KG1 (cell line): Measurements from ENCODE around the gene TIMM8A.
A peak's percentile ranks its signal among the peaks of the same experiment; 100 is the strongest.

ENCODE experiments used
- DNase-seq: peaks from one replicate; lab custom pipeline; 2025; lab: John Stamatoyannopoulos, UW

The TIMM8A gene, protein sequence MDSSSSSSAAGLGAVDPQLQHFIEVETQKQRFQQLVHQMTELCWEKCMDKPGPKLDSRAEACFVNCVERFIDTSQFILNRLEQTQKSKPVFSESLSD

DNA sequence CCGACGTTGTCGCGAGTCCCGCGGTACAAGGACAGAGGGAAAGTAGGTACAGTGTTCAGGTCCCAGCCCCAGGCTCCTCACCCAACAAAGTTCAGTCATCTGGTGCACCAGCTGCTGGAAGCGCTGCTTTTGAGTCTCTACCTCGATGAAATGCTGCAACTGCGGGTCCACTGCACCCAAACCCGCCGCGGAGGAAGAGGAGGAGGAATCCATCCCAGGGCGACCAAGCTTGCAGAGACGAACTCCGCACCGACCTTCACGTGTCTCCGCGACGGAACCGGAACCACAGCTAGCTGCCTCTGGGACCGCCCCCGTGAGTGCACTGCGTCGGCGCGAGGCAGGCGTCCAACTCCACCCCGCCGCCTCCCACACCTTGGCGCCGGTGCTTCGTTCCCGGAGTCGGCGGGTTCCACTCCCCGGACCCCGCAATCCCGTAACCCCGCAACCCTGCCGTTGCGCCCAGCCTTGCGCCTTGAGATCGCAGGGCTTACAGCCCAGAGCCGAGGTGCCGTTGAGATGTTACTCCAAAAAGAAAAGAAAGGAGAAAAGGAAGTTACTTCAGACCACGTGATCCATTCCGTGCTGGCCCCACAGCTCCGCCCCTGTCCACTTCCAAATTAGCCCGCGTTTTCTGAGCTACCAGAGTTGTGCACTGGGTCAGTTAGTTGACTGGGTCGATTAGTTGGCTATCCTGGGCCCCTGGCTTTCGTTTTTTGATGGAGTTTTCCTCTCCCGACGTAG, at the start of gene TIMM8A:
Gene TIMM8A (minus strand): TSS at position 291 of the 741 bp plus-strand sequence. CDS start 78 bp downstream, at position 213.
- peak; percentile 18 for DNase-seq

DNA sequence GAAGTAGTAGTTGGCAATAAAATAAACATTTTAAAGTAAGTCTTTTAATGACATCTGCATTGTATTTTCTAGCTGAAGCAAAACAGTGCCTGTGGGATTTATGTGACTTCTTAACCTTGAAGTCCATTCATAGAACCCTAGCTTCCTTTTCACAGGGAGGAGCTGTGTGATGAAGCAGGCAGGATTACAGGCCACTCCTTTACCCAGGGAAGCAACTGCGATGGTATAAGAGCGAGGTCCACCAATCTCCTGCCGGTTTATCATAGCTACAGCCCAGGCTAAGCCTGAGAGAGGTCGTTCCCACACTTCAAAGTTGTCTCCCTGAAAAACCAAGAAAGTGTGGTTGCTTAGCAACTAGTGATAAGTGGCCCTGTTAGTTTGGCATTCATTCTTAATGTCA, 49.2 kb upstream of the TIMM8A start:
- no peak for DNase-seq

DNA sequence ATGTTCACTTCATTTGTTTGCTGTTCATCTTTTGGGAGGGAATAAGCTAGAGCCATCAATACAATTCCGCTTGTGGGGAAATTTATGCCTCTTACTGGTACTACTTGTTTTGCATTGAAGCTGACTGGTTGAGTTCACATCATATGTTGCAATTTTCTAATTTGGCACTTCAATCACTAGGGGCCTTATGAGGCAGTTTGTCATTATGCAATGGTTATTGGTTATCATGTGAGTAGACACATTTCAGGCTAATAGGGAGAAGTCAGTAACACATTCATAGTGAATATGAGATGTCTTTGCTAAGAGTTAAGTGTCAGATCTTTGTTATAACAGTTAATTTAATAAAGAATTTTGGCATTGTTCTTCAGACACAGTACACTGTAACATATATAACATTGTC, 47.2 kb upstream of the TIMM8A start:
- DNase-seq, result no peak

DNA sequence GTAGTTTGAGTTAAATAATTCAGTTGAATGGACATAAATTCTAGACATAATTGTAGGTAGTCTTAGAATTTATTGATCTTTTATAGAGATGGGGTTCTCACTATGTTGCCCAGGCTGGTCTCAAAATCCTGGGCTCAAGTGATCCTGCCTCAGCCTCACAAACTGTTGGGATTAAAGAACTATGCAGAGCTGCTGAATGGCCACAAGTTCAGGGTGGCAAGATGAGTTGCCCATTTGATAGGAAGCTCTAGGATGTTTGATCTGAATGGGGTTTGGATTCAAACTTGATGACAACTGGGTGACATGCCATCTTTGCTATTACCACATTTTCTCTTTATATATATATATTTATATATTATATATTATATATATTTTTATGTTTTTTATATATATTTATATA, 45.8 kb upstream of the TIMM8A start:
- no peak for DNase-seq

DNA sequence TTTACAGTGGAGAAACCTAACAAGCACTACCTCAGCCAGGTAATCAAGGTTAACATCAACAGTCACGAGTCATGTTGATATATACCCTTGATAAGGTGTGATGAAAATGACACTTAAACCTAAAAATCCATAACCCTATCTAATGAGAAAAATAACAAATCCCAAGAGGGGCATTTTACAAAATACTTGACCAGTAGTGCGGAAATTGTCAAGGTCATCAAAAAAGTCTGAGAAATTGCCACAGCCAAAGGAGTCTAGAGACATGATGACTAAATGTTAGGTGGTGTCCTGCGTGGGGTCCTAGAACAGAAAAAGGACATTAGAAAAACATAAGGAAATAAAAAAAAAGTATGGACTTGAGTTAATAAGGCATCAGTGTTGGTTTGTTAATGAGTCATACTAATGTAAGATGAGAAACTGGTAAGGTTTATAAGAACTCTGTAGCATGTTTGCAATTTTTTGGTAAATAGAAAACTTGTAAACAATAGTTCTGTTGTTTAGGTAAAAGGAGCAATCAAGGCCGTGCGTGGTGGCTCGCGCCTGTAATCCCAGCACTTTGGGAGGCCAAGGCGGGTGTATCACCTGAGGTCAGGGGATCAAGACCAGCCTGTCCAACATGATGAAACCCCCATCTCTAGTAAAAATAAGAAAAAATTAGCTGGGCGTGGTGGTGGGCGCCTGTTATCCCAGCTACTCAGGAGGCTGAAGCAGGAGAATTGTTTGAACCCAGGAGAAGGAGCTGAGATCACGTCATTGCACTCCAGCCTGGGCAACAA, 45.2 kb upstream of the TIMM8A start:
- no peak for DNase-seq

DNA sequence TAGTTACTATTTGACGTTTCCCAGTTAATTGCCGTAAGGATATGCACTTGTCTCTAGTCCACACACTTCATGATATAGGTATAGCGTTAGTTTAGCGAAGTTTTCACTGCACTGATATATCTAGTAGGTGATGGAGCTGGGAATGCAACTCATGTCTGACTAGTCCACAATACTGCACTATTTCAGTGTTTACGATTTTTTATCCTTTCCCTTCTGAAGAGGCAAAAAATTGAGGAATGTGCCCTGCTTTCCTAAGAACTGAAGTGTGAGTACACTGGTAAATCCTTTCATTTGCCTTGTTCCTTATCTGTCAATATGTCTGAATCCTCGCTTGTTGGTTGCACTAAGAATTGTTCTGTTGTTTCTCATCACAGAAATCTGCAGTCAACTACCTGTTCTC, 43.3 kb upstream of the TIMM8A start:
- no peak for DNase-seq

DNA sequence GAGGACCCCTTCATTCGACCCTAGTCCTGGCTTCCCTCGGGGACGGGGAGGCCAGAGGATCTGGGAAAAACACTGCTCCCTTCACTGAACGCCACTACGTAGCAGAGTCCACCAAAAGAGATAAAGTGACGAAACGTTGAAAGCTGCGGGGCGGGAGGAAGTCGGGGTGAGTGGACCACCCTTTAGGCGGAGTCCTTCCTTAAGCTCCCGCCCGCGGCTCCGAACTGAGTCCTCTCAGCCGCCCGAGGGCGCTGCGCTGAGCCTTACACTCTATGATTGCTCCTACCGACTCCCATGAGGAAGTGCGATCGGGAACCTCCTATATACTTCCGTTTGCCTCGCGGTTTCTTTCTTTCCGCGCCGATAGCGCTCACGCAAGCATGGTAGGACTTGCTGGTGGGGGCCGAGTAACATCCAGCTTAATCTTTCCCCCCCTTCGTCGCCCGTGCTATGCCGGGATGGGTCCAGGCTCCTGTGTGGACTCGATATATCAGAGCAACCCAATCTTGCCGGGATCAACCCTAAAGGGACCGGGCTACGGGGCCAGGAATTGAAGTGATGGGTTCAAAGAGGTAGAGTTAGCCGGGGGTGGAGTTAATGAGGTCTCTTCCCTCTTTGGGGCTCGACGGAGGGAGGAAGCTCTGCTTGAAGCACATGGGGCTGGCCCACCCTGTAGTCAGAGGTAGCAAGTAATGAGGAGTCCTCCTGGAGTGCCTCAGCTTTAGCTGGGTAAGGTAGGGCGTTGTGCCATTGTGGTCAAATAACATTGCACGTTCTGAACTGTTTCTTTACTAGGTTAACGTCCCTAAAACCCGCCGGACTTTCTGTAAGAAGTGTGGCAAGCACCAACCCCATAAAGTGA, 42.4 kb upstream of the TIMM8A start, which contains the start of gene RPL36A:
Gene RPL36A (plus strand): TSS at position 348 of the 862 bp plus-strand sequence. CDS start 33 bp downstream, at position 381.
- DNase-seq, result peak; percentile 67

DNA sequence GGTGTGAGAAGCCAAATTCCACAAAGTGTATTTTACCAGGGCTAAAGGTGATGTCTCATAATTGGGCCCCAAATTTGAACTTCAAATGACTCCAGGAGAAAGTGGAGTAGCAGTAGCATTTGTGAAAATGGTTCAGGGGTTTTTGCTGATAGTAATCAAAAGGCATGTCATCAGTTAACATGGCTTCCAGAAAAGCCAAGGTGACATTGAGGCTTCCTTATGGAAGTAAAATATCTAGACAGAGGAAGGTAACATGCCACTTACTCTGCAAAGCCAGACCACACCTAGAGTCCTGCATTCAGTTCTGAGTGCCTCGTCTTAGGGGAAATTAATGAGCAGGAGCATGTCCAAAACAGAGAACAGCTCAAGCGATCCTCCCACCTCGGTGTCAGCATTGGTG, 40.1 kb upstream of the TIMM8A start:
- no peak for DNase-seq

DNA sequence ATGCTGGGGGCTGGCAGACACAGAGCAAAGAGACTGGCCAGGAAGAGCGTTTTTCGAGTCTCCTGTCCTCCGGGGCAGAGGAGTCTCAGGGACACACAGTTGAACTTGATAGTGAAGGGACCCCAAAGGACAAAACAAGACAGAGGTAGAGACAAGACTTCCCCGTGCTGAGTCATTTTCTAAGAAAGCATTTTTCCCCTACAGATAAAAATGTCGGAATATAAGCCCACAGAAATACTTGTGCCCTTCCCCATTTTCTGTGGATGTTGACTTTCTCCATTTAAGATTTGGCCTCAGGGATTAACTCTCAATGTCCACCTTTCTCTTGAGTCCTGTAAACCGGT, 38.0 kb upstream of the TIMM8A start:
- no peak for DNase-seq

DNA sequence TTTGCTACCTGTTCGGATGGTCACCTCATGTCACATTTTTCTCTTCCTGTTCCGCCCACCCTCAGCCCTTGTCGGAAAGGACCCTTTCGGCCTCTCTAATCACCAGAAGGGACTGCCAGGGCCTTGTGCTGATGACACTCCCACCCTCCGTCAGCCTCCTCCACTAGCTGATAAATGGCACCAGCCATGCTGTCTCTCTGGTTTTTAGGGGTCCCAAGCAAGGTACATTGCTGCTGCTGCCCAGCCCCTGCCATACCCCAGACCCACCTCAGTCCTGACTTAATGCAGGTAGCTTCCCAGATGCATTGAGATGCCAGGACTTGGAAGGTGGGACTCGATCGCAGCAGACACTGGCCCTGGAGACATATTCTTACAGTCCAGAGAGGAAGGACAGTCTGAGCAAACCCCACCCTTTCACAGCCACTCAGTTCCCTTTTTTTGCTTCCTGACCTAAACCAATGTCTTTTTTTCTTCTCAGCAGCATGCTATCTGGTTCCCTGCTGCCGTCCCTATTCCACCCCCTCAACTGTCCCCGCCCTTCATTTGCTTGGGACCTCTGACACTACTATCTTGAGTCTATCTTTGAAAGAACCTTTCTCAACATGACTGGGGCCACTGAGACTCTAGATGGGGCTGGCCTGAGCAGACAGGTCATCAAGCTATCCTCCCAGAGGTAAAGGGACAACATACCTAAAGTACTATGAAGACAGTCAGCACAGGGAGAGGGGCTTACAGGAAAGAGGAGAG, 37.4 kb upstream of the TIMM8A start, which contains the start of gene BTK:
Gene BTK (minus strand): TSS at position 397 of the 747 bp plus-strand sequence. CDS start 10,907 bp downstream, outside the sequence.
- peak; percentile 34 for DNase-seq

DNA sequence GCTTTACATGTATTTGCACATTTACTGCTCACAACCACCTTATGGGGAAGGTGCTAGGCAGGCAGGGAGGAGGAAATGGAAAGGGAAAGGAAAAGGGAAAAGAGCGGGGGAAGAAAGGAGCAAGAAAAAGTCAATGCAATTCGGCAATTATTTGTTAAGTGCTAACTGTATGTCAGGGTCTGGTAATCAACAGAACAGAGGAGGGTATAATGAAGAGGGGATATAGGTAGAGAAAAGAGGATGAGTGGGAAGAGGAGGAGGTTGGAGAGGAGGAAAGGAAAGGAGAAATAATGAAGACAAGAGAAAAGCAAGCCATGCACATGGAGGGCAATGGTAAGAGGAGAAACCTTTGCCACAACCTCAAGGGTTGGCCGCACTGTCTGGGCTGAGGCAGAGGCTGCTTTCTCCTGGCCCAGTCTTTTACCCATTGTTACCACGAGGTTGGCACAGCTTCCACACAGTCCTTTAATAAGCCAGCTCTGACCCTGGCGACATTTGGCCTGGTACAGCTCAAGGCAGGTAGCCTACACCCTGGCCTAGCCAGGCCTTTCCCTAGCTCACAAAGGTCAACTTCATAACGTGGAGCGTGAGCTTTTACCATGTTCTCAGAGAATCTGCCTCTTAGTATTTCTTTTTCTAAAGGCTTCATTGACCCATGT, 36.6 kb upstream of the TIMM8A start:
- no peak for DNase-seq

DNA sequence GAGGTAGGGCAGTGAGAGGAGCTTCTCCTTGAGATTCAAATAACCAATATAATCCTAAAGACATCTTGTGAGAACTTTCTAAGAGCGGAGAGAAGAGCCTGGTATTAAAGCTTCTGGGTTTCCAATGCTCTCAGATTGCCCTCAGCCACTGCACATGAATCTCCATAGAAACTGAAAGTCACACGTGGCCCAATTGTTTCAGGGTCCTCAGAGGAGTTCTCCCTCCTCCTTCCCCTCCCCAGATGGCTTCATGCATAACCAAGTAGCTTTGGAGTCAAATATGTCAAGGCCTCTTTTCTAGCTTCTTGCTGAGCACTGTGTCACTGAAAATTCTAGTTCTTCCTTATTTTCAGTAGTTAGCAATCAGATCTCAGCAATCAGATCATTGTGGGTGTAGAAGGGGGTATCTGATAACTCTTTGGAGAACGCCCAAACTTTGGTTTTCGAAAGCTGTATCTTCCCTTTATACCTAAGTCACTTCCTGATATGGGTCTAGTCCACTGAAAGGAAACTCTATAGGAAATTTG, 35.2 kb upstream of the TIMM8A start:
- DNase-seq, result no peak

DNA sequence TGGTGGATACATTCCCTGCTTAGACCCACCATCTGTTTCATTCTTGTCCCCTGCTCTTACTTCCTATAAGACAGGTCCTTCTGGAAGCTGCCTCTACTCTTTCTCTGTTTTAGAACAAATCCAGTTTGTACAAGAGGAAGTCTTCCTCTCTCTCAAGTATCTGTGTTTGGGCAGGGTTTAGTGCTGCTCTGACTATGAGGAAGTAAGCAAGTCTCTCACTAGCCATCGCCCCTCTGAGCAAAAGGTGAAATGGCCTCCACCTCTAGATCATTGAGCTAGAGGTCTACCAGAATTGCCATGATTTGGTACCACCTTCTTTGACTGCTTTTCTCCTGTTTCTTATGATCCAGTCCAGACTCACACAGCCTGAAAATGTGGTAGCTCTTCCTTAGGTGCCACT, 29.0 kb upstream of the TIMM8A start:
- no peak for DNase-seq

DNA sequence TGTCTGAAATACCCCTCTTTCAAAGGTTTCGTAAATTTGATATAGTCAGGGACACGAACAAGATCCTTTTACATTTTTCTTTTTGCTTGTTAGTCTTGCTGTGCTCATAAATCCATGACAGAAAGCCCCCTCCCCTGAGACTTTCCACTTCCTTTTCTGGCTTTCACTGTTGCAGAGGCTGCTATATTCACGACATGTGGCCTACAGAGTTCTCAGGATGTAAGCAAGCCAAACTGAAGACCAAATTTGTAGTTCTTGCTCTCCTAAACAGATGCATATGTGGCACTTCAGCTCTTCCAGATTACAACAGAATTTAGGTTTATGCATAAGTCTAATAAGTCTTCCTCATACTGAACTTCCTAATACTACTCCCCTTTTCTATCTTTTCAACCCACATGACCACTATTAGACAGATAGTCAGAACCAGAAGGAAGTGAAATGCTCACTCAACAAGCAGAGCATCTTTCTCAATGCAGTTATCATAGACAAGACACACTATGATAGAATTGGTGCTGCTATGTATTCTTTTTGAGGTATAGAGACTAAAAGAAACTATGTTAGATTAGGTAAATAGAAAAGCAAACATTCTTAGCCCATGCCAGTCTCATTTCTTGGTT, 22.5 kb upstream of the TIMM8A start:
- no peak for DNase-seq

DNA sequence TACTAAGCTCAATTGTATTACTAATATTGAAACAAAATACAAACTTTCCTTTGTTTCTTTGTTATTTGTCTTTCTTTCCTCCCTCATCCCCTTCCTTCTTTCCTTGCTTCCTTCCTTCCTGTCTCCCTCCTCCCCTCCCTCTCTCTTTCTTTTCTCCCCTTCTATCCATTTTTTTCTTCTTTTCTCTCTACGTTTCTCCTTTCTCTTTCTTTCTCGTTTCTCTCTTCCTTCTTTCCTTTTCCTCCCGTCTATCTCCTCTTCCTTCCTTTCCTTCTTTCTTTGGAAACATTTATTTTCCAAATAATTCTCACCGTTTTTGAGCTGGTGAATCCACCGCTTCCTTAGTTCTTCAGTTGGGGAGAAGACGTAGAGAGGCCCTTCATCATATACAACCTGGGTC, 21.1 kb upstream of the TIMM8A start:
- no peak for DNase-seq

DNA sequence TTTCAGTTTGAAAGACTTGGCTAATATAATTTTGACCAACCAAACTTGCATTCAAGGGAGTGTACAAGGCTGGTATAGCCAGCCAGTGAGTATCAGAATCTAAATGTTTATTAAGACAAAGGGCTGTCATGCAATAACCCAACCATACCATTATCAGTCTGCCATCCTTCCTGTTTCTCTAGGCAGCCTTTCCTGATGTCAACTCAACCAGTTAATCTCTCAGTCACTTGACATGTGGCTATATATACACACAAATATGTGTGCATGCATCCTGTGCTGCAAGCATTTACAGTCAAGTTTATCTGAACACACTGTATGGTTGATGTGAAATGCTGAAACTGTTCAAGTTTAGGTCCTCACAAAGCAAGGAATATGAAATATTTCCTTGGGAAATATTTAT, 20.3 kb upstream of the TIMM8A start:
- DNase-seq, result no peak

DNA sequence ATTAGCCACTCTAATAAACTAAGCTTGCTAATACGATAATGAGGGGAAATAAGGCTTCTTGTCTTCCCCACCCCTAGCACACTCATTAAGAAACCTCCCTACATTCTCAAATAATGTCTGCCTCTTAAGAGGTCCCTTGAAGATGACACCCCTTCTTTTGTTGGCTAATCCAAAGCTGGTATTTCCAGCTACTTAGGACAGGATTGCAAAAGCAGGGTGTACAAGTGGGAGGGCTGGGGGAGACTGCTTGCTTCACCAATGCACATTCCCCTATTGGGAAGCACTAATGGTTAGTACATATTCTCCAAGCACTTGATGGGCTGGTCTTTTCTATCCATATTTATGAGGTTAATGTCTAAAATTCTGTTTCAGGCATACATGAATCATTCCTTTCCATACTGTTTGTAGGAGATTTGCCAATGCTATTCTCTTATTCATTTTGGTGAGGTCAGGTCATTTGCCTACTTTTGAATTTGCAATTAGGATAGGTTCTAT, 16.8 kb upstream of the TIMM8A start:
- no peak for DNase-seq

DNA sequence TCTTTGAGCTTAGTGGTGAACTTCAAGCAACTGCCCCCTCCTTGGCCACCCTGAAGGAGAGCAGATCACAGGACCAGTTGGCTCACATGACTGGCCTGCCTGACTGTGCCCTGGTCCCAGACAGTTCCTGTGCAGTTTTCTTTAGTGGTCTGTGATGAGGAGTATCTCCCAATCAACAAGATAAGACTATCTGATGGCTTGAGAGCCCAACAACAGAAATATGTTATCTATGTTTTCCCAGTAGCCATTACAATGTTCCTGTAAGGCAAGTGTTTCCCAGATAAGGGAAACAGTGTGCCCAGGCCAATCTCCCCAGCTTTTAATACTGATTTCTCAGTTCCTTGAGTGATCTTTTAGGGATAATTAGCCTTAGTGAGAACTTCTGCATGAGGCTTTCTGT, 14.2 kb upstream of the TIMM8A start:
- no peak for DNase-seq

DNA sequence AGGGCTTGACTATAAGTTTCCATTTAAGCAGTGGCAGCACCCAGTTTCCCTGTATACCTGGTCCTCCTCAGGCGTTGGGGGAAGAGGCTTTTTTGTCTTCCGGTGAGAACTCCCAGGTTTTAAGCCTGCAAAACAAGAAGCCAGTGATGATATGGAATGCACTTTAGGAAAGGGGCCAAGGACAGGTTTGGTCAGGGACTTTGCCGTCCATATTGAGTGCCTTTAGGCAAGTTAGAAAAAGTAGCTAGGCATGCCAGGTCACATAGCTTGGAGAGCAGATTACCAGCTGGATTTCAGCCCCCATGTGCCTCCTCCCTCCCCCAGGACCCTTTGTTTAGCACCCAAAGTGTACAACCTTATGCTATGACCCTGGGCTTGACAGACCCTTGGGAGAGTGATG, 13.6 kb upstream of the TIMM8A start:
- no peak for DNase-seq

DNA sequence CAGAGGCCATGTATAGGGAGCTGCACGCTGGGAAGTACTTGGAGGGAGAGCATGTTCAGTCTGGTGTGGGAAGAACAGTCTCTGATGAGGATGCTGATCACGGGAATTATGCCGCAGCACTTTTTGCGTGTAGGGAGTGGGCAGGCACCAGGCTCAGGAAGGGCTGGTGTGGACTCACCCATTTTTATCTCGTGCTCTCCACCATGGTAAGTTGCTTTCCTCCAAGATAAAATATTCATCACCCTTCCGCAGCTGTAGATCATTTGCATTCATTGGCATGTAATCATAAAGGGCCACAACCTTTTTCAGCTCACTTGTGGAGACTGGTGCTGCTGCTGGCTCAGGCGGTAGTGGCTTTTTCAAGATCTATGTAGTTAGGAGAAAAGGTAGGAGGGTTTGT, 11.8 kb upstream of the TIMM8A start:
- DNase-seq, result no peak
